Epithelial cell of prostate (primary cell): ENCODE data around the gene GSX2.
"Not testable (repeated sequence)": the region's sequence is repeated elsewhere in the genome, so short reads cannot be mapped to it uniquely, and the experiment has no call there.

ENCODE experiments used
- DNase-seq: peaks from one replicate; pipeline ENCODE4 v3.0.0-alpha.2; 2011; ENCODE audit warnings: low read depth, low spot score
- H3K27ac ChIP-seq: fragments of 450-650 bp; 2 replicates; pipeline ENCODE4 v1.5.1; 2017; ENCODE audit warnings: mild to moderate bottlenecking

GSX2 gene

DNA sequence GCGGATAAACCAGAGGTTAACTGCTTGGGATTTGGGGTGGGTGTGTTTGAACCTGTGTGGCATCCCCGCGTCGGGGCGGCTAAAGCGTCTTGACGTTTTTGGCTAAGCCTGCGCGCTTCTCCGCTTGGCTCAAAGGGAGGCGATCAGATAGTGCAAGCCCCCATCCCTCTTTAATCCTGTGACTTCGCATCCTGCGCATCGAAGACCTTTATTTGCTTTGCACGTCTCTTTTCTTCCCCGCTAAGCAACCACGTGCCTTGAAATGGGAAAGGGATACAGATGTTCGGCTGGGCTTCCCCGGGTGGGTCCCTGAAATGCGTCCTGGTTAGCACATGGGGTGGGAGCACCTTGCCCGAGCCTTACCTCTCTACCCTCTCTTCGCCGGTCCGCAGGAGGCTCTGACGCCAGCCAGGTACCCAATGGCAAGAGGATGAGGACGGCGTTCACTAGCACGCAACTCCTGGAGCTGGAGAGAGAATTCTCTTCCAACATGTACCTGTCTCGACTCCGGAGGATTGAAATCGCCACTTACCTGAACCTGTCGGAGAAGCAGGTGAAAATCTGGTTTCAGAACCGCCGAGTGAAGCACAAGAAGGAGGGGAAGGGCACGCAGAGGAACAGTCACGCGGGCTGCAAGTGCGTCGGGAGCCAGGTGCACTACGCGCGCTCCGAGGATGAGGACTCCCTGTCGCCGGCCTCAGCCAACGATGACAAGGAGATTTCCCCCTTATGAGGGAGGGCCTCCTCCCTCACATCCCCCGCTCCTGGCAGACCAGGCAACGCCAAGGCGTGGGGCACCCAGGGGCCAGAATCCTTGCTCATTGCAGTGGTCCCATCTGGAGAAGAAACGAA, 1.5 kb downstream of the GSX2 start:
- no peak overlapping the region for H3K27ac ChIP-seq
- no peak for DNase-seq

GRCh38 chr4:54102531-54103106, 2.7 kb downstream of the GSX2 start:
- no peak overlapping the region for H3K27ac ChIP-seq

GRCh38 chr4:54103190-54103574, 3.2 kb downstream of the GSX2 start:
- no peak overlapping the region for H3K27ac ChIP-seq
- DNase-seq = no peak

More at GRCh38 chr4:54102531-54103106, 2.7 kb downstream of the GSX2 start:
- no peak for DNase-seq

- no peak for DNase-seq
- H3K27ac ChIP-seq = no peak overlapping the region
Observed at GRCh38 chr4:54104907-54105306, 4.9 kb downstream of the GSX2 start.

GRCh38 chr4:54107951-54108748, 8.2 kb downstream of the GSX2 start:
- no peak overlapping the region for H3K27ac ChIP-seq
- no peak for DNase-seq

DNA sequence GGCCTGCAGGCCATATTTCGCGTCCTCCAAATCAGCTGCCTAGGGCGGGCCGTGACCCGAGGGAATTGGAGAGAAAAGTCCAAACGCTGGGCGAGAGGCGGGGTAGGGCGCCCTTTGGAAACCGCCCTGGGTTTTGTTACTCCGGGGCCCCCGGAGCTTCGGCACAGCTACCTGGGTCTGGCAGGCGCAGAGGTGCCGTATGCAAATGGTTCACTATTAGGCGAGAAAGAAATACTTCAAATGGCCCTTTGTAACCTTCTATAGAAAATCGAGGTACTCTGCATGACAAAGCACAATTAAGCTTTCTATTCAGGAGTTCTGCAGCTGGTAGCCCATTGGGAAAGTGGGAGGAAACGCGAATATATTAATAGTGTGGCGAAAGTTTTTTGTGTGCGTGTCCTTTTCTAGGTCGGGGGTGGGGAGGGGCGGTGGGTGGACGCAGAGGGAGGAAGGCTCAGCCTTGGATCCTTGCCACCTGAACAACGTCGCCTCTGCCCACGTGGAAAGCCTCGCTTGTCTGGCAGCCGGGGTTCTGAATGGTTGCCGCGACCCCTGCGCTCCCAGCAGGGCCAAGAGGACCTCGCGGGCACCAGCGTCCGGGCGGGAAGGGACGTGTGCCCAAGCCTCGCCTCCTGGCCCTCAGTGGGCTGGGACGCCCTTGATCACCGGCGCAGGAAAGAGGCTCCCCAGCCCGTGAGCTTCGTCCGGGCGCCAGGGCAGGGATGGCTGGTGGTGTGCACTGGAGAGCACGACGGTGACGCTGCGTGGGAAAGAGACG, 9.5 kb downstream of the GSX2 start:
- DNase-seq = no peak
- H3K27ac ChIP-seq = no peak overlapping the region

GRCh38 chr4:54110019-54110416, 10.1 kb downstream of the GSX2 start:
- H3K27ac ChIP-seq = no peak overlapping the region
- DNase-seq = no peak

GRCh38 chr4:54113206-54113605, 13.2 kb downstream of the GSX2 start:
- H3K27ac ChIP-seq, DNase-seq: not testable (repeated sequence)

DNA sequence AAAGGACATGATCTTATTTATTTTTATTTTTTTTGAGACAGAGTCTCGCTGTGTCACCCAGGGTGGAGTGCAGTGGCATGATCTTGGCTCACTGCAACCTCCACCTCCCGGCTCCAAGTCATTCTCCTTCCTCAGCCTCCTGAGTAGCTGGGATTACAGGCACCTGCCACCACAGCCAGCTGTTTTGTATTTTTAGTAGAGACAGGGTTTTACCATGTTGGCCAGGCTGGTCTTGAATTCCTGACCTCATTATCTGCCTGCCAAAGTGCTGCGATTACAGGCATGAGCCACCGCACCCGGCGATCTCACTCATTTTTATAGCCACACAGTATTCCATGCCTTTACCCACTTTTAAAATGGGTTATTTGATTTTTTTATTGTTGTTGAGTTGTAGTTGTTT, 16.3 kb downstream of the GSX2 start:
- not testable (repeated sequence) for H3K27ac ChIP-seq, DNase-seq

DNA sequence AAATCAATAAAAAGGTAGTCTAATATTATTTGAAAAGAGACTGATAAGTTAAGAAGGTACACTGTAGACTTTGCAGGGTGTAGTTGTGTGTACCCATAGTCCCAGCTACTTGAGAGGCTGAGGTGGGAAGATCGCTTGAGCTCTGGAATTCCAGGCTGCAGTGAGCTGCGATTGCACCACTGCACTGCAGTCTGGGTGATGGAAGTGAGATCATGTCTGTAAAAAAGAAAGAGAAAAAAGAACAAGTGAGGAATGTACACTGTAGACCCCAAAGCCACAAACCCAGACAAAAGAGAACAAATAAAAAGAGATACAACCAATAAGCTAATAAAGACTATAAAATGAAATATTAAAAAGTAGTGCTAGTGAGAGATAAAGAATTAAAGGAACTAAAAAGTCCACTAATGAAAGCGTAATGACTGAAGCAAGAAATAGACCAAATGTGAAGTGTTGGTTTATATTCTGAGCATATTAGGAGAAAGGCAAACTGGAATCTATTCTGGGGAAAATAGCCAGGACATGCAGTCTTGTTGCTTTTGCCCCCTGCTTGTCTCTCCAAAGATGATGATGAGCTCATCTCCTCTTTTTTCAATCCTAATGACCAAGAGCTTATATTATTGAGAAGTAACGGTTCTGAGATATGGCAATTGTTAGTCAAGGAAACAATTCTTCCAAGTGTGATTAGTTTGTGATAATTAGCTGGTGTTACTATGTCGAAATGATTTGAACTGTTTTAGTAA, 19.1 kb downstream of the GSX2 start:
- DNase-seq = no peak

GRCh38 chr4:54120518-54120917, 20.6 kb downstream of the GSX2 start:
- H3K27ac ChIP-seq = no peak overlapping the region
- DNase-seq = no peak

More for the DNA sequence above, 19.1 kb downstream of the GSX2 start:
- no peak overlapping the region for H3K27ac ChIP-seq

- DNase-seq = no peak
- H3K27ac ChIP-seq = no peak overlapping the region
Observed at GRCh38 chr4:54127660-54128059, 27.7 kb downstream of the GSX2 start.

DNA sequence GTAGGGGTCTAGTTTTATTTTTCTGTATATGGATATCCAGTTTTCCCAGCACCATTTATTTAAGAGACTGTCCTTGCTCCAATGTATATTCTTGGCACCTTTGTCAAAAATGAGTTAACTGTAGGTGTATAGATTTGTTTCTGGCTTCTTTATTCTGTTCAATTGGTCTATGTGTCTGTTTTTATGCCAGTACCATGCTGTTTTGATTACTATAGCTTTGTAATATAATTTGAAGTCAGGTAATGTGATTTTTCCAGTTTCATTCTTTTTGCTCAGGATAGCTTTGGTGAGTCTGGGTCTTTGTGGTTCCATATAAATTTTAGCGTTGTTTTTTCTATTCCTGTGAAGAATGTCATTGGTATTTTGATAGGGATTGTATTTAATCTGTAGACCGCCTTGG, 28.7 kb downstream of the GSX2 start:
- not testable (repeated sequence) for DNase-seq, H3K27ac ChIP-seq

GRCh38 chr4:54139332-54139731, 39.4 kb downstream of the GSX2 start:
- H3K27ac ChIP-seq = no peak overlapping the region

GRCh38 chr4:54140287-54140686, 40.3 kb downstream of the GSX2 start:
- DNase-seq = no peak
- no peak overlapping the region for H3K27ac ChIP-seq

More at GRCh38 chr4:54139332-54139731, 39.4 kb downstream of the GSX2 start:
- DNase-seq = no peak

DNA sequence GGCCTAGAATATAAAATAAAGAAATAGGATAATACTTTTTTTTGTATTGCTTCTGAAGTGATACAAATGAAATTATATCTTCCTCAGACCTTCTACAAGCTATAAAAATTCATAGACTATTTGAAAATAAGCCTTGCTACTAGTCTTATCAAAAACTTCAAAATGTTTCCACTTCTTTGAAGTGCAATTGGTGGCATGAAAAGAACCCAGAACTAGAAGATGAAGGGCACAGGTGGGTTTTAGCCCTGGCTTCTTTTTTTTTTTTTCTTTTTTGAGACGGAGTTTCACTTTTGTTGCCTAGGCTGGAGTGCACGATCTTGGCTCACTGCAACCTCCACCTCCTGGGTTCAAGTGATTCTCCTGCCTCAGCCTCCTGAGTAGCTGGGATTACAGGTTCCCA, 44.2 kb downstream of the GSX2 start:
- no peak overlapping the region for H3K27ac ChIP-seq
- DNase-seq = no peak

DNA sequence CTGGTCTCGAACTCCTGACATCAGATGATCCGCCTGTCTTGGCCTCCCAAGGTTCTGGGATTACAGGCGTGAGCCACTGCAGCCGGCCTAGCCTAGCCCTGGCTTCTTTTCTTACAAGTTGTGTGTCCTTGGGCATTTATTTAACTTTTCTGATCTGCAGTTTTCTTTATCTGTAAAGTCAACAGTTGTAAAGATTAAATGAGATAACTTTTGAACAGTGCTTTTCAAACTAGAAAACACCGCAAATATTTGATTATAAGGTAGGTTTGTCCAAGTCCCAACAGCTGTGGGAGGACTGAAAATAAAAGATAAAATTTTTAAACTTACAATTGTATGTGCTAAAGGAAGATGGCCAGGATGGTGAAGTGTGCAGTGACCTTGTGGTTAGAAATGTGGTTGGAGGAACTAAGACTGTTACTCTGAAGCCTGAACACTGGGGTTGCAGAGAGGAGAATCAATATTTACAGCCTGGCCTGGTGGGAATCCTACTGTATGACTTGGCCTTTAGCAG, 44.8 kb downstream of the GSX2 start:
- no peak for DNase-seq

GRCh38 chr4:54146139-54146538, 46.2 kb downstream of the GSX2 start:
- no peak overlapping the region for H3K27ac ChIP-seq
- no peak for DNase-seq

More for the DNA sequence above, 44.8 kb downstream of the GSX2 start:
- H3K27ac ChIP-seq = no peak overlapping the region

GRCh38 chr4:54149323-54149722, 49.4 kb downstream of the GSX2 start:
- H3K27ac ChIP-seq = no peak overlapping the region
- DNase-seq = no peak
